Thyroid gland (tissue), 4 donors: ENCODE data around the gene ZBTB7C.
A peak's percentile ranks its signal among the peaks of the same experiment; 100 is the strongest.

ENCODE experiments used
- CTCF ChIP-seq, 6 experiments: fragments of 200-600 bp in 3 of 6; fragments of 450-650 bp in 3 of 6; sonication (generic) in 3 of 6; IDR thresholded peaks; one replicate each; pipeline ENCODE4 v1.5.1; 2016 to 2019; ENCODE audit warnings: antibody characterized with exemption in 6 of 6, mild to moderate bottlenecking in 2 of 6, inconsistent platforms in 1 of 6, moderate library complexity in 1 of 6
- POLR2A ChIP-seq, 2 donors: fragments of 450-650 bp; IDR thresholded peaks; one replicate each; pipeline ENCODE4 v1.6.1; 2017; ENCODE audit warnings: antibody characterized with exemption in 2 of 2, mild to moderate bottlenecking in 2 of 2, moderate library complexity in 1 of 2

DNA sequence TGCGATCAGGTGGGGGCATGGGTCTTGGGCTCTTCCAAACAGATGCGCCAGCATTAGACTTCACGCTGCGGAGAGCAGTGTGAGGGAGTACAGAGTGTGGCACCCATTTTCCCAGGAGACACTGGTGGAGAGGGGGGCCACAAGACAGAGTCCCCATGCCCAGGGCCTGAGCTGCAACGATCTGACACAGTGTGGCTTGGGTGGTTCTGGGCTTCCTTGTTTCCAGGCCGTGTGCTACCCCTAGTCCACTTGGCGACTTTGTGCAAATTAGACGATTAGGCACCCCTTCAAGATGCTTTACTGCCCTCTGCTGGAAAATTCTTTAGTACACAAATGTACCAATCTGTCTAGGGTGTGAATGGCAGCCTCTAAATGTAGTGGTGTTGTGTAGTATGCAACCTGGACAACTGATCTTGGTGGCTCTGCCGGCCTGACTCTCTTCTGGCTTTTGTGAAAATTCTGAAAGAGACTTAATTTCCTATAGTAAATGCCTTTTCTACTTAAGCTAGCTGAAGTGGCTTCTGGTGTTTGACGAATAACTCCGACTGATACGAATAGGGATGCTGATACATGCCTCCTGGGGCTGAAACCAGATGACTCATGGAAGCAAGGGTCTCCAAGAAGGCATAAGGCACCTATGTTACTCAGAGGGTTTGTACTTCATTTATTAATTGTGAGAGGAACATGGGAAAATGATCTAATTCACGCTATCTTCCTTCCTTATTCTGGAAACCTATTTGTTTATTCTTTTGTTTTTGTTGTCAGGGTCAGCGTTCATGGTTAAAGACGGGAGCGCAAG, 386.5 kb downstream of the ZBTB7C start:
- TF ChIP-seq CTCF (IDR thresholded peaks at IDR 0.05) (peak in 5 of 6 experiments; percentile 24 to 63 (median 58)), POLR2A (IDR thresholded peaks at IDR 0.05) (no peak)
